MM.1S (cell line): Measurements from ENCODE around the gene UXT.

Experiments
- CTCF ChIP-seq: fragments of 300-600 bp; sonication (generic); IDR thresholded peaks from 2 replicates; pipeline ENCODE4 v1.5.1; 2016; ENCODE audit warnings: antibody characterized with exemption, low read length, mixed read lengths
- EZH2 ChIP-seq: fragments of 300-600 bp; sonication (generic); optimal IDR thresholded peaks from 2 replicates; pipeline ENCODE3; 2017; ENCODE audit warnings: low read depth, mild to moderate bottlenecking, antibody characterized with exemption, low read length, mixed read lengths
- EZH2phosphoT487 ChIP-seq: fragments of 300-600 bp; sonication (generic); IDR thresholded peaks from 2 replicates; pipeline ENCODE4 v1.6.1; 2018; ENCODE audit warnings: antibody characterized with exemption, low read length

GRCh38 chrX:47618923-47619485 lies 40.0 kb downstream of the UXT start:
- TF ChIP-seq CTCF (no peak), EZH2 (no peak), EZH2phosphoT487 (no peak)
